HFF-Myc (cell line): ENCODE measurements around the gene ZNF497.
A peak's percentile ranks its signal among the peaks of the same experiment; 100 is the strongest.
"Not testable (repeated sequence)": the region's sequence is repeated elsewhere in the genome, so short reads cannot be mapped to it uniquely, and the experiment has no call there.

Experiments used
- DNase-seq: peaks from one replicate; pipeline ENCODE4 v3.0.0-alpha.2; 2011; ENCODE audit warnings: low read depth; ENCODE audit errors: extremely low read depth
- H3K4me3 ChIP-seq: replicated peaks from 2 replicates; pipeline ENCODE4 v1.5.1; 2011; ENCODE audit warnings: low read depth, mild to moderate bottlenecking, control low read depth, low read length
- TF ChIP-seq, protein P1 (sequence below): IDR thresholded peaks from 2 replicates; pipeline ENCODE4 v1.5.1; 2012; ENCODE audit warnings: mild to moderate bottlenecking, low read depth, low read length, control low read depth; ENCODE audit errors: missing control alignments

The ZNF497 gene

DNA sequence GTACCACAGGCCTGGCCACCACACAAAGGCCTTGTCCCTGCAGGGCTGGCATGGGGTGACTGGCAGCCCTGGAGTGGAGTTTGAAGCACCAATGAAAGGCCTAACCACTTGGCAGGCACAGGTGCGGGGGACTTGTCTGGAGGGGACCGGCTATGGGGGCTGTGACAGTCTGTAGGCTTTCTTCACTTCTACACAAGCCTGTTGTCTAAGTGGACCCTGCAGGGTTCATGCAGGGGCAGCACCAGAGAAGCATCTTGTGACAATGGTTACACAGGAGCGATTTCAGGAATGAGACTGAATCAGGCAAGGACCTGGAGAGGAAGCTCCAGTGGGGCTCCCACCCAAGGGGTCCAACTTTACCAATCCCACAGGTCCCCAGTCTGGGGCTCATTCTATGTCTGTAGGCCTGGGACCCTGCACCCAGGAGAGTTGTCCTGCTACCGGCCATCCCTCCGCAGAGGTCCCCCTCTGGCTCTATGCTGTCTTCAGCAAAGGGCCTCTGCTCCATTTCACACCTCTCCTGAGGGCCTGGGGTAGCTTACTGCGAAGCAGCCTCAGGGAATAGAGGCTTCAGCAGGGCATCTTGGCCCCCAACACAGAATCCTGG, 20.5 kb upstream of the ZNF497 start:
- H3K4me3 ChIP-seq: no peak overlapping the region
- TF ChIP-seq, protein P1, sequence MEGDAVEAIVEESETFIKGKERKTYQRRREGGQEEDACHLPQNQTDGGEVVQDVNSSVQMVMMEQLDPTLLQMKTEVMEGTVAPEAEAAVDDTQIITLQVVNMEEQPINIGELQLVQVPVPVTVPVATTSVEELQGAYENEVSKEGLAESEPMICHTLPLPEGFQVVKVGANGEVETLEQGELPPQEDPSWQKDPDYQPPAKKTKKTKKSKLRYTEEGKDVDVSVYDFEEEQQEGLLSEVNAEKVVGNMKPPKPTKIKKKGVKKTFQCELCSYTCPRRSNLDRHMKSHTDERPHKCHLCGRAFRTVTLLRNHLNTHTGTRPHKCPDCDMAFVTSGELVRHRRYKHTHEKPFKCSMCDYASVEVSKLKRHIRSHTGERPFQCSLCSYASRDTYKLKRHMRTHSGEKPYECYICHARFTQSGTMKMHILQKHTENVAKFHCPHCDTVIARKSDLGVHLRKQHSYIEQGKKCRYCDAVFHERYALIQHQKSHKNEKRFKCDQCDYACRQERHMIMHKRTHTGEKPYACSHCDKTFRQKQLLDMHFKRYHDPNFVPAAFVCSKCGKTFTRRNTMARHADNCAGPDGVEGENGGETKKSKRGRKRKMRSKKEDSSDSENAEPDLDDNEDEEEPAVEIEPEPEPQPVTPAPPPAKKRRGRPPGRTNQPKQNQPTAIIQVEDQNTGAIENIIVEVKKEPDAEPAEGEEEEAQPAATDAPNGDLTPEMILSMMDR: no peak
- no peak for DNase-seq

DNA sequence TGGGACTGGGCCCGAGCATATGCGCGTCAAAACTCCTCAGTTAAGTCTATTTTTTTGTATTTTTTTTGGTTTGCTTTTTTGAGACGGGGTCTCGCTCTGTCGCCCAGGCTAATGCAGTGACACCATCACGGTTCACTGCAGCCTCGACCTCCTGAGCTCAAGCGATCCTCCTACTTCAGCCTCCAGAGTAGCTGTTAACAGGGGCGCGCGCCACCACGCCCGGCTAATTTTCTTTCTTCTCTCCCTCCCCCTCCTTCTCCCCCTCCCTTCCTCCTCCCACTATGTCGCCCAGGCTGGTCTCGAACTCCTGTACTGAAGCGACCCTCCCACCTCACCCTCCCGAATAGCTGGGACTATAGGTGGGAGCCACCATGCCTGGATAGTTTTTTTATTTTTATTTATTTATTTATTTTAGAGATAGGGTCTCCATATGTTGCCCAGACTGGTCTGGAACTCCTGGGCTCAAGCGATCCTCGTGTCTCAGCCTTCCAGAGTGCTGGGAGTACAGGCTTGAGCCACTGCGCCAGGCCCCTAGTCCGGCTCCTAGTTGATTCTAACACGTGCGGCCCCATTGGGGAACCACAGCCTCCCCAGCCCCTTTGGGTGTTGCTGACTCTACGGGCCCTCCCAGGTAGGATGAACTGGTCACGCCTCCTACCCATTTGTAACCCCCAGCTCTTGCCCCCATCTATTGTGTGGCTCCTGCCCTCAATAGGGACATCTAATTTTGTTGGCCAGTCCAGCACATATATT, 19.1 kb upstream of the ZNF497 start:
- no peak for DNase-seq
- peak overlapping the region; percentile 63 for H3K4me3 ChIP-seq
- TF ChIP-seq, protein P1: no peak

DNA sequence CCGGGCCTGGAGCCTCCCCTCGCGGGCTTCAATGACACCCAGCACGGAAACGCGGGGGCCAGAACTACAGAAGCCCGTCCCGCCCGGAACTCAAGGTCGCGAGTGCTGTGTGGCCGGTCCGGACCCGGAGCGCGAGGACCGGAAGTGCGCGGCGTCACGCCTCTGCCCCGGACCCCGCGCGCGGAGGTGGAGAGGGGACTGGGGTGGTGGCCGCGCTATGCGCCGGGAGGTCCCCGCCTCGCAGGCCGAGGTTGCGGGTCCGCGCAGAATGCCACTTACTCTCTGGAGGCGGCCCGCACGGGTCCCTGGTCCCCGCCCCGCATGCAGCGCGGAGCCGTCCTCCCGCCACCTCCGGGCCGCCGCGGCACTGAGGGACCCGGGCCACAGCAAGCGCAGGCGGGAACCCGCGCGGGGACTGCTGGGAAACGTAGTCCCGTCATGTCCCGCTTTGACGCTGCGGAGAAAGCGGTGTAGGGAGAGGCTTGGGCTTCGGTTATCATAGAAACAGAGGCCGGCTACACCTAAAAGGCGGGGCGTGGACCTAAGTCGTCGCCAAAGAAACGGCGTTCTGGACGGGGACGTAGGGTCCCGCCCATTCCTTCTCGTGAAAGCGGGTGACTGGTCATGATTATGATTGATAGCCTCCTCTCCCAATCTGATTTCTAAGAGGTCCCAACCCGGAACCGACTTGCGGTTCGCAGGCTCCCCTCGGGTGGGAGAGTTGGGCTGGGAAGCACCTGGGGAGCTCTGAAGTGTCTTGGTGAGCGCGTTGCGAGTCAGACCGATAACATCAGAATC, 18.3 kb upstream of the ZNF497 start, which contains the start of gene ZNF837:
ZNF837 (minus strand) TSS at position 369 of the 798 bp plus-strand sequence. CDS start 11,698 bp downstream, outside the sequence.
- TF ChIP-seq, protein P1: no peak
- peak within 1 kb of the TSS; percentile 63 for H3K4me3 ChIP-seq
- DNase-seq: peak; percentile 100

DNA sequence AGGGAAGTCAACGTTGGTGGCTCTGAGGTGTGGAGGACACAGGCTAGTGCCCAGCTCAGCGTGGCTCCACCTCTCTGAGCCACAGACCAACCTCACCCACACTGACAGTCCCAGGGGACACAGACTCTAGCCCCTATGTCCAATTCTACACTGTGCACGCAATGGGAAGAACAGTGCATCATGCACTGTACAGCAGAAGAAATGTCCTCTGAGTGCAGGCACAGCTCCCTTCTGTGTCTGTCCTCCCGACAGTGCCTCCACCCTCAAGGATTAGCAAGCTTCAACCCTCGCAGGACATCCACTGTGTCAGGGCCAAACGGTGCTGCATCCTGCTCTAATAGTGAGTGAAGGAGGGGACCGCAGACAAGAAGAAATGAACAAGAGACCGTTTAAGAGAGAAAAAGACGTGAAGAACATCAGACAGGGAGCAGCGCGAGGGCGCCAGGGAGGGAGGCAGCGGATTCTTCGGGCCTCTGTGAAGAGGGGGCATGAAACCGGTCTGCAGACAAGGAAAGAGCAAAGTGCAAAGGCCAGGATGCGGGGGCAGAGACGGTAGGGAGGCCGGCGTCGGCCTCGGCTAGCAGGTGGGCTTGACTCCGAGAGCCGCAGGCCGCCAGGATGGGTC, 17.6 kb upstream of the ZNF497 start:
- peak overlapping the region; percentile 63 for H3K4me3 ChIP-seq
- TF ChIP-seq, protein P1: no peak
- no peak for DNase-seq

DNA sequence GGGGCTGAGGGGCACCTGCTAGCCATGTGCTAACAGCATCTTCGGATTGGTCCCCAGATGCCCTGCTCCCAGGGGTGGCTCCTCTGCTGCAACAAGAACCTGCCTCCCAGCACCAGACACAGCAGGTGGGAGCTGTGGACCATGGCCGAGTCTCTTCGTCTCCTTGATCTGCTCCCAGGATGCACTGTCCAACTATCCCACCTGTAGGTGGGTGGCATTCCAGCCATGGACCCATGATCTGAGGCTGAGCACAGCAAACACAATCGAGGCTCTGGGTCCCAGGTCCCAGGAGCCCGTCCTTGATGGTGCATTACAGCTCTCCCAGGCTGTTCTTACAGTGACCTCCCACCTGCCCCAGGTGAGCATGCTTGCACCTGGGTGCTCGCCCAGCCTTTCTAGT, 16.7 kb upstream of the ZNF497 start:
- TF ChIP-seq, protein P1: no peak
- DNase-seq: no peak
- H3K4me3 ChIP-seq: no peak overlapping the region

DNA sequence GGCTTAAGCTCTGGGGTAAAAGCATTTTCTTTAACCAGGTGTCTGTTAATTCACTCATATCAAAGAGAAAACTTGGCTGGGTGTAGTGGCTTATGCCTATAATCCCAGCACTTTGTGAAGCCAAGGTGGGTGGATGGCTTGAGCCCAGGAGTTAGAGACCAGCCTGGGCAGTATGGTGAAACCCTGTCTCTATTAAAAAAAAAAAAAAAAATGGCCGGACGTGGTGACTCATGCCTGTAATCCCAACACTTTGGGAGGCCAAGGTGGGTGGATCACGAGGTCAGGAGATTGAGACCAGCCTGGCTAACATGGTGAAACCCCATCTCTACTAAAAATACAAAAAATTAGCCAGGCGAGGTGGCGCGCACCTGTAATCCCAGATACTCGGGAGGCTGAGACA, 14.2 kb upstream of the ZNF497 start:
- H3K4me3 ChIP-seq, DNase-seq: not testable (repeated sequence)
